Testis (tissue), 2 donors: ENCODE measurements around the gene KMT5C.

Experiments
- POLR2A ChIP-seq: fragments of 450-650 bp; IDR thresholded peaks from one replicate; pipeline ENCODE4 v1.6.1; 2017; ENCODE audit warnings: antibody characterized with exemption, mild to moderate bottlenecking, moderate library complexity
- TF ChIP-seq, protein P1 (sequence below), 3 experiments: fragments of 450-650 bp in 2 of 3; fragments of 200-600 bp in 1 of 3; sonication (generic) in 1 of 3; IDR thresholded peaks; one replicate each; pipeline ENCODE4 v1.5.1; 2016 to 2019; ENCODE audit warnings: antibody characterized with exemption in 3 of 3, mild to moderate bottlenecking in 2 of 3, moderate library complexity in 1 of 3

GRCh38 chr19:55386493-55386971 is 46.9 kb downstream of the KMT5C start:
- TF ChIP-seq, protein P1, sequence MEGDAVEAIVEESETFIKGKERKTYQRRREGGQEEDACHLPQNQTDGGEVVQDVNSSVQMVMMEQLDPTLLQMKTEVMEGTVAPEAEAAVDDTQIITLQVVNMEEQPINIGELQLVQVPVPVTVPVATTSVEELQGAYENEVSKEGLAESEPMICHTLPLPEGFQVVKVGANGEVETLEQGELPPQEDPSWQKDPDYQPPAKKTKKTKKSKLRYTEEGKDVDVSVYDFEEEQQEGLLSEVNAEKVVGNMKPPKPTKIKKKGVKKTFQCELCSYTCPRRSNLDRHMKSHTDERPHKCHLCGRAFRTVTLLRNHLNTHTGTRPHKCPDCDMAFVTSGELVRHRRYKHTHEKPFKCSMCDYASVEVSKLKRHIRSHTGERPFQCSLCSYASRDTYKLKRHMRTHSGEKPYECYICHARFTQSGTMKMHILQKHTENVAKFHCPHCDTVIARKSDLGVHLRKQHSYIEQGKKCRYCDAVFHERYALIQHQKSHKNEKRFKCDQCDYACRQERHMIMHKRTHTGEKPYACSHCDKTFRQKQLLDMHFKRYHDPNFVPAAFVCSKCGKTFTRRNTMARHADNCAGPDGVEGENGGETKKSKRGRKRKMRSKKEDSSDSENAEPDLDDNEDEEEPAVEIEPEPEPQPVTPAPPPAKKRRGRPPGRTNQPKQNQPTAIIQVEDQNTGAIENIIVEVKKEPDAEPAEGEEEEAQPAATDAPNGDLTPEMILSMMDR (IDR thresholded peaks at IDR 0.05), result no peak
- TF ChIP-seq POLR2A, result no peak
